Fibroblast of skin of back (primary cell): ENCODE data around the gene CD82.
"Not testable (repeated sequence)": the region's sequence is repeated elsewhere in the genome, so short reads cannot be mapped to it uniquely, and the experiment has no call there.

Experiments
- DNase-seq: peaks from one replicate; pipeline ENCODE4 v3.0.0-alpha.2; 2013

The CD82 gene

DNA sequence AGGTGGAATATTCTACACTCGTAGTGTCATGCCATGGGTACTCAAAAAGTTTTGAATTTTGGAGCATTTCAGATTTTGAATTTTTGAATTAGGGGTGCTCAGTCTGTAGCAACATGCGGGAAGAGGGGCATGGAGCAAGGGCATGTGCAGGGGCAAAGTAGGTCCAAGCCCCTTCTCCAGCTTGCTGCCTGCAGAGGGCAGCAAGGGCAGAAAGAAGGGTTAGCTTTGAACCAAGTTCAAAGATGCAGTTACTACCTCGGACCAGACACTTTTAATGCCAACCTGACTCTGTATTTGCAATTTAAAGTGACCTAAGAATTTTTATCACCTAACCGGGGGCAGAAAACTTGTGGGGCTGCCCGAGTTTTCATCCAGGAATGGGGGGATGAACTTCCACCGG, 68.2 kb downstream of the CD82 start:
- DNase-seq = no peak

DNA sequence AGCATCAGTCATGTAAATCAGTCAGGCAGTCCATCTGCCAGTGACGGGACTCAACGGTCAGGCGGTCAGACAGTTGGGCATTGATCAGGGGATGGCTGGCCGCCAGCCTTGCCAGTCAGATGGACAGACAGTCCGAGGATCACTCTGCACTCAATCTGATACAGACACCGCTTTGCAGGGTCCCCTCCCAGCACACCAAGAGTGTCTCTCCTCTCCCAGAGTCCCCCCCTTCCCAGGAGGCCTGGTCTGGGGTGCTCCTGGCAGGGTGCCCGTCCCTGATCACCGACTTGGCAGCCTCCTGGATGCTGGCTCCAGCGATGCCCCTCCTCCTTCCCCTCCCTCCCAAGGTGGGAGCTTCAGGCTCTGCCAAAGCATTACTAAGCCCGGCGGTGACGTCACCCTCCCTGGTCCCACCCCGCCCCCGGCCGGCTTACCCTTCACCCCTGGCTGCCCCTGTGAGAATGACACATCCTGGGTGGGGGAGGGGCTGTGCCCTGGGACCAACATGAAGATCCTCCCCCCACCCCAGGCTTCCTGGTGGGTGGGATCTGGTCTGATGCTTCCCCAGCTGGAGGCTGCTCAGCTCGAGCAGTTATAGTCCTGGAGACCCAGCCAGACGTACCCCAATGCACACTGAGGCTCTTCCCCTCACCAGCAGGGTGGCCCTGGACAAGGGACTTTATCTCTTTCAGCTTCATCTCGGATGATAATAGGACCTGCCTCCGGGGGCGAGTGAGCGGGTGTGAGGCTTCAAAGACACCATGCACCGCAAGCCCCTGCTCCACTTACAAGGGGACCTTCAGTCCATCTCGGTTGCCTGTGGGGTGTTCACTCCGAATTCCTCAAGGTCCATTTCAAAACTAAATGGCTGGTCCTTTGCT, 69.2 kb downstream of the CD82 start:
- peak; percentile 71 for DNase-seq

DNA sequence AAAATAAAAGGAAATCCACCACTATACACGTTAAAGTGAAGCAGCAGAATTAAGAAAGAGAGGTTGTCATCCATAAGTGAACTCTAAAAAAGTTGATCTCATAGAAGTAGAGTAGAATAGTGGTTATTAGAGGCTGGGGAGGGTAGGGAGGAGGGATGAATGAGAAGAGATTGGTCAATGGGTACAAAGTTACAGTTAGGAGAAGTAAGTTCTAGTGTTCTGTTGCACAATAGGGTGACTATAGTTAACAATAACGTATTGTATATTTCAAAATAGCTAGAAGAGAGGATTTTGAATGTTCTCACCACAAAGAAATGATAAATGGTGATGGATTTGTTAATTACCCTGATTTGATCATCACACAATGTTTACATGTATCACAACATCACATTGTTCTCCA, 72.0 kb downstream of the CD82 start:
- no peak for DNase-seq

DNA sequence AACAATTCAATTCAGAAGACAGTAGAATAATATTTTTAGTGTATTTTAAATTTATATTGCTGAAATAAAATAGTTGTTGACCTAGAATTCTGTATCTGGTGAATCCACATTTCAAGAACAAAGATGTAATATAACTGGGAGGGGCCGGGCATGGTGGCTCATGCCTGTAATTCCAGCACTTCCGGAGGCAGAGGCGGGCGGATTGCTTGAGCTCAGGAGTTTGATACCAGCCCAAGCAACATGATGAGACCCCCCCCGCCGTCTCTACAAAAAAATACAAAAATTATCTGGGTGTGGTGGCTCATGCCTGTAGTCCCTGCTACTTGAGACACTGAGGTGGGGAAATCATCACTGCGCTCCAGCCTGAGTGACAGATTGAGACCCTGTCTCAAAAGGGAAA, 72.6 kb downstream of the CD82 start:
- DNase-seq = no peak

DNA sequence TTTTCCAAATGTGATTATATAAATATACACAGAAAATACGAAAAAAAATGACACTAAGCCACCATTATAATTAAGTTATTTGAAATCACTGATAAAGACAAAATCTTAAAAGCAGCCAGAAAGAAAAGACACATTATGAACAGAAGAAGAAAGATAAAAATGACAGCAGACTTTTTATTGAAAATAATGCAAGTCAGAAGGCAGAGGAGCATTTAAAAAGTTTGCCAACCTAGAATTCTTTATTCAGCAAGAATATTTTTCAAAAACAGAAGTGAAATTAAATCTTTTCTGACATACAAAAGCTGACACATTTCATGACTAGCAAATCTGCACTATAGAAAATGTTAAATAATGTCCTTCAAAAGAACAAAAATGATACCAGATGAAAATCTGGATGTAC, 77.8 kb downstream of the CD82 start:
- no peak for DNase-seq

DNA sequence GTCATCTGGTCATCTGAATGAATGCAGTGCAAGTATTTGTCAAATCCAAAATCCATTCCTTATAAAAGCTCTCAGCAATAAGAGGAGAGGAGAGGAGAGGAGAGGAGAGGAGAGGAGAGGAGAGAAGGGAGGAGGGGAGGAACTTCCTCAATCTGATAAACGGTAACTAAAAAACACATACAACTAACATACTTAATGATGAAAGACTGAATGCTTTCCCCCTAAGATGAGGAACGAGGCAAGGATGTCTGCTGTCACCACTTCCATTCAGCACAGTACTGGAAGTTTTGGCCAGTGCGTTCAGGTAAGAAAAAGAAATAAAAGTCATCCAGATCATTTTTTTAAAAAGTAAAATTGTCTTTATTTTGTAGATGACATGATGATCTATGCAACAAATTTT, 80.4 kb downstream of the CD82 start:
- no peak for DNase-seq

DNA sequence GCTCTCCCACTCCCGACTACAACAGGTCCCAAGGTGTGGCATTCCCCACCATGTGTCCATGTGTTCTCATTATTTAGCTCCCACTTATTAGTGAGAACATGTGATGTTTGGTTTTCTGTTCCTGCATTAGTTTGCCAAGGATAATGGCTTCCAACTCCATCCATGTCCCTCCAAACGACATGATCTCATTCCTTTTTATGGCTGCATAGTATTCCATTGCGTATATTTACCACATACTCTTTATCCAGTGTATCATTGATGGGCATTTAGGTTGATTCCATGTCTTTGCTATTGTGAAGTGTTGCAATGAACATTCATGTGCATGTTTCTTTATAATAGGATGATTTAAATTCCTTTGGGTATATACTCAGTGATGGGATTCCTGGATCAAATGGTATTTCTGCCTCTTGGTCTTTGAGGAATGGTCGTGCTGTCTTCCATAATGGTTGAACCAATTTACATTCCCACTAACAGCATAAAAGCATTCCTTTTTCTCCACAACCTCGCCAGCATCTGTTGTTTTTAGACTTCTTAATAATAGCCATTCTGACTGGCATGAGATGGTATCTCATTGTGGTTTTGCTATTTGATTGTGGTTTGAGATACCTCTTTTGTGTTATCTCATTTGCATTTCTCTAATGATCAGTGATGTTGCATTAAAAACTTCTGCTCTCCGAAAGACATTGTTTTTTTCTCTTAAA, 81.9 kb downstream of the CD82 start:
- not testable (repeated sequence) for DNase-seq

DNA sequence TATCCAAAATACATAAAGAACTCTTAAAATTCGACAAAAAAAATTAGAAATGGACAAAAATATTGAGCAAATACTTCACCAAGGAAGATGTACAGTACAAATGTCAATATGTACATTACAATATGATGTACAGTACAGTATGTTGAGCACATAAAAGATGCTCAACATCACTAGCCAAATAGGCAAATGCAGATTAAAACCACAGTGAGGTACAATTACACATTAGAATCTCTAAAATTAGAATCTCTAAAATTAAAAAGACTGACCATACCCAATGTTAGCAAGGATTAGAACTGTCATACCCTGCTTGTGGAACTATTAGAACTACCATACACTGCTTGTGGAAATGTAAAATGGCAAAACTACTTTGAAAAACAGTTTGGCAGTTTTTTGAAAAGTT, 82.6 kb downstream of the CD82 start:
- no peak for DNase-seq

DNA sequence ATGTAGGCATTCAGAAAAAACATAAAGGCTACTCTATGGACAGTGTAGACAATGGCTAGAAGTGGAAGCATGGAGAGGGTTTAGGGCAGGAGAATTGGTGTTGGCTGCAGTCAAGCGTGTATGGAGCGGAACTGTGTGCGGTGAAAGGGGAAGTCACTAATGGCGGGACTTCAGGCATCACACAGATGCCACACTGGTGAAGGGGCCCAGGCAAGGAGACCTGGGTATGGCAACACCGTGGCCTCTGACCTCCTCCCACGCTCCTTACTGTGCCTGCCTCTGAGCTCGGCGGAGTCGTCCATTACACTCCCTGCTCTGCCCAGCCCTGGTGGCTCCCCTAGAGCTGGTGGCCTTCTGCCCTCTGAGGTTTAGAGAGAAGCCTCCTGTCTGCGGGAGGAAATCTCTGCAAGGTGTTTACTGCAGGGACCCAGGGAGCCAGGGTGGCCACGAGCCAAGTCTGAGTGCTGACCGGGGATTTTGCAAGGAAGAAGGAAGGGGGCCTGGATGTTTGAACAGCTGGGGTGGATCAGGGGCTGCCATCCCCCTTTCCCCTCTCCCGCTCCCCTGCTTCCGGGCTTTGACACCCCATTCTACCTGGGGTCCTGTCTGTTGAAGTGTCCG, 86.2 kb downstream of the CD82 start:
- DNase-seq = no peak

DNA sequence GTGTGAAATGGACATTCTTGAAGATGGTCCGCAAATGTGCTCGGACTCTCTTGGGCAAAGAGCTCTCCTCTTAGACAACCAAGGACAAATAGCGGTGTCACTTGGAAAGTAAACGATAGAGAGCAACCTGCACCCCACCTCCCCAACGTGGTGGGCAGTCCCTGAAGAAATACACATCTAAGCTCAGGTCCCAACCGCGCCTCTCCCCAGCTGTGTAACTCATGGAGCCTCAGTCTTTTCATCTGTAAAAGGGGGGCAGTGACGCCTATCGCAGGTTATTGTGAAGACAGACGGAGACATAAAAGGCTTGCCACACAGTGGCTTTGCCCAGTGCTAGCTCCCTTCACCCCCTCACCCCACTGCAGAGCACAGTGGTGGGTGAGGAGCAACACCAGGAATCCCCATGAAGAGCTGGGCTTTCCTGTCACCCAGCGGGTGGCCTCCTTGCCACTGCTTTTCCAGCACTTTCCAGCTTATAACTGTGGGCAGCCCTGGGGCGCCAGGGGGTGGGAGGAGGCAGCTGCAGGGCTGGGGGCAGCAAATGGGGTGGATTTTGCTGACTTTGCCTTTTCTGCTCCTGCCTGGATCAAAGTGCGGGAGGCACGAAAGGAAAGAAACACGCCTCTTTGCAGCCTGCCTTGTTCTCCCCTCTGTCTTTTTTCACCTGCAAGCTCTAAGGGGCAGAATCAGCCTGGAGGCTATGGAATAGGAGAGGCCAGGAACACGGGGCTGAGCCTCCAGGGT, 87.6 kb downstream of the CD82 start:
- no peak for DNase-seq

DNA sequence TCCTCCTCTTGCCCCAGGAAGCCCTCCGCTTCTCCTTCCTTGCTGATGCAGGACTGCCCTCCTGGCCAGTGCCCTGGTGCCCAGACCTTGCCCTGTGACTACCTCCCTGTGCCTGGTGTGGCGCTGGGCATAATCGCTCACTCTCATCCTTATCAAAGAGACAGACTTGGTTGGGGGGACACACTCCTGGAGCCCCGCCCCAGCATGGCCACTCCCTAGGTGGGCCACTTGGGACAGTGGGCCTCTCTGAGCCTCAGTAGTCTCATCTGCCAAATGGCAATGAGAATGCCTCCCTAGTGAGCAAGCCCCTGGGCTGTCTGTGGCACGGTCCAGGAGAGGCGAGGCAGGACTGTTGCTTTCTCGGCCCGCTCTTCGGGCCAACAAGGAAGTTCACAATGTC, 88.6 kb downstream of the CD82 start:
- DNase-seq = no peak

DNA sequence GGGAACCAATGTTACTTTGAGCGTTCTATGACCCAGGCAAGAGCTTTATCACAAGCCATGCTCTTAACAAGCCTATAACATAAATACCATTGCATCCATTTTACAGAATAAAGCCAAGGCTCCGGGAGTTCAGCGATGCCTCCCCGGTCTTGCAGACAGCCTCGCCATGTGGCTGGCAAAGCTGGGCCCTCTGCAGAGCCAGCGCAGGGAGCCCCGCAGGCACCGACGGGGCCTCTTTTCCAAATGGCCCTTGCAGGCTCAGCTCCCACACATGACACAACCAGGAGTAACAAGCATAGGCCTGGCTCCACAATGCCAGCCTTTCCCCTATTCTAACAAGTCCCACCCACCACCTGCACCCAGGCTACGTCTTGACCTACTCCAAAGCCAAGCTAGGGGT, 89.1 kb downstream of the CD82 start:
- no peak for DNase-seq

DNA sequence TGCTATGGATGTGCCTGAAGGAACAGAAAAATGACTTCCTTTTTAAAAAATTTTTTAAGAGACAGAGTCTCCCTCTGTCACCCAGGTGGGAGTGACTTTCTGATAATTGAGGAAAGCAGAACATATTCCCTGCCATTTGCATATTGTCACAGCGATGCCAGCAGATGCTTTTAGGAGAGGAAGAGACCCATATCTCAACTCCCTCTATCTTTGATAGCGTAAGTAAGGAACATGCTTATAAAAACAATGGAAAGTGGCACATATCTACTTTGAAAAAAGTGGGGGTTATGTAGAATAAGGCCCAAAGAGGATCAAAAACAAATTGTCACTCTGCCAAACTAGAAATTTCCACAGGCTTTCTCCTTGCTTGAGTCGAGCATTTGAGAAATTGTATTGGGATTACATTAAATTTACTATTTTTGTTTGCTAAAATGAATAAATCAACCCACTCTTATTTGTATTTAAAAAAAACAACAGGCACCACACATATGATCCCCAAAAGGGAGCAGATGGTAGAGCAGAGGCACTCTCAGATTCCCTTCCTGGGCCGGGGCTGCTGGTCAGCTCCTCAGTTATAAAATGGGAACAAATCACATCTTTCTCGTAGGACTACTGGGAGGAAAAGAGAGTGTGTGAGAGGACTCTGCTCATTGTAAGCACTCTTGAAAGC, 92.5 kb downstream of the CD82 start:
- DNase-seq = no peak

DNA sequence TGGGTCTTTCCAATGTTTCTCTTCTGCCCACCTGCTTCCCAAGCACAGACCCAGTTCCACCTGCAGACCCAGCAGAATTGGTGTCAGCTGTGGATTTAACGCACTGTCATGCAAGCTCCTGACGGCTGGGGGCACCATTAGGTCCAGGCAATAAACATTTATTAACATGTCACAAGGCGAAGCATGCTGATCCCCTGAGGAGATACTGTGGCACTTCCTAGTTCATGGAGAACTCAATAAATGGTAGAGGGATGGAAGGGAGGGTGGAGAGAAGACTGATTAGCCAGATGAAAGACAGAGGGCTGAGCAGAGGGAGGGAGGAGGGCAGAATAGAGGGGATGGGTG, 93.0 kb downstream of the CD82 start:
- DNase-seq = peak; percentile 25

DNA sequence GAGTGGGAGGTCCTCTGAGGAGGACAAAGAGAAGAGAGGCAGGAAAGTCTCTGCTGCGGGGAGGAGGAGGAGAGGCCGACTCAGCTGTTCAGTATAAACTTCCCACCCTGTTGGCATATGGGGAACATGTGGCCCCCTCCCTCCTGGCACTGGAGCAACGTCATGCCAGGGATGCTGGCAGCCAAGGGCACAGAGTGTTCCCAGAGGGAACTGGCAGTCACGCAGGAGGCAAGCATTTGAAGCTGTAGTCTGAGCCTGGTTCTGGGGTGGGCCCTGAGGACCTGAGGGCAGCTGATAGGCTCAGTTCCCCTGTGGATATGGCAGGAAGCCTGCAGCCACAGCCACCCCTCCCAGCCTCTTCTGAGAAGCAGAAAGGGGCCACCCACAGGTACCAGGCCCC, 94.2 kb downstream of the CD82 start:
- no peak for DNase-seq

DNA sequence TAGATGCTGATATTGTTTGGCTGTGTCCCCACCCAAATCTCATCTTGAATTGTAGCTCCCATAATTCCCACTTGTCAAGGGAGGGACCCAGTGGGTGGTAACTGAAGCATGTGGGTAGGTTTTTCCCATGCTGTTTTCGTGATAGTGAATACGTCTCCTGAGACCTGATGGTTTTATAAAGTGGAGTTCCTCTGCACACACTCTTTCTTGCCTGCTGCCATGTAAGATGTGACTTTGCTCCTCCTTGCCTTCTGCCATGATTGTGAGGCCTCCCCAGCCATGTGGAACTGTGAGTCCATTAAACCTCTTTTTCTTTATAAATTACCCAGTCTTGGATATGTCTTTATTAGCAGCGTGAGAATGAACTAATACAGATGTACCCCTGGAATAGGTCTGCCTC, 95.1 kb downstream of the CD82 start:
- not testable (repeated sequence) for DNase-seq

DNA sequence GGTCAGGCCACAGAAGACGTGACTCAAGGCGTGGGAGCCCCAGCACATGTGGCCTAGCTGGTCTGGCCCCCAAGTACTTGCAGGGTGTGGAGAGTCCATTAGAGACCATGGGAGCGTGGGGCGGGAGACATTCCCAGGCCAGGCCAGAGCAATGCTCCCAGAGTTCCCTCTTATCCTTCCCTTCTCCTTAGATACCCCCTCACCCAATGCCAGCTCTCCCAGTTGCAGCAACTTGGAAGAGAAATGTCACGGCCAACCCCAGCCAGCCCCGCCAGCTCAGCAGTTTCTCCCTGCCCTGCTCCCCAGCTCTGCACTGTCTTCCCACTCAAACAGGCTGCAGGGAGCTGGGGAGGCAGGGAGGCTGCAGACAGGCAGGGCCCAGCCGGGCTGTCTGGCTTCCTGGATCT, 95.9 kb downstream of the CD82 start:
- DNase-seq = no peak
